B cell (primary cell): ENCODE results near the gene RAPGEF1. TPM values are rescaled to one million over a fixed set of nuclear protein-coding genes. Genes with fewer than 3 reads are reported as not detected.

ENCODE experiments used
- ATAC-seq: fragments of 200-7000 bp; cut with Tn5 transposase; one replicate; pipeline ENCODE4 v1.10.0; 2021; ENCODE audit warnings: low read depth, mild to moderate bottlenecking, moderate number of reproducible peaks, moderate library complexity
- CTCF ChIA-PET: fragments of 350-600 bp; sonication (Branson Sonifier 250); formaldehyde crosslinking; loops from one replicate; lab custom pipeline; 2021; ENCODE audit warnings: antibody characterized with exemption, inconsistent platforms; lab: Charles Lee
- POLR2A ChIA-PET: fragments of 350-600 bp; sonication (Branson Sonifier 250); formaldehyde crosslinking; loops from one replicate; lab custom pipeline; 2021; ENCODE audit warnings: antibody characterized with exemption; lab: Charles Lee
- DNase-seq: peaks from one replicate; pipeline ENCODE4 v3.0.0; 2013
- H2AFZ ChIP-seq: 2 replicates; pipeline ENCODE4 v1.6.1; 2012; ENCODE audit warnings: mild to moderate bottlenecking, low read depth, low read length; ENCODE audit not compliant: insufficient read depth, poor library complexity, severe bottlenecking
- H3K27ac ChIP-seq, 2 donors: 1 replicate in 1 of 2; 2 replicates in 1 of 2; pipeline ENCODE4 v1.5.1; 2012 to 2013; ENCODE audit warnings: low read length in 2 of 2, mild to moderate bottlenecking in 2 of 2, moderate library complexity in 1 of 2
- H3K27me3 ChIP-seq, 4 experiments: fragments of 200-600 bp in 1 of 4; sonication (generic) in 1 of 4; replicated peaks in 1 of 4; 1 replicate in 2 of 4; 2 replicates in 2 of 4; pipeline versions ENCODE4 v1.6.1 to v1.7.0; 2013 to 2016; ENCODE audit warnings: low read length in 3 of 4, mild to moderate bottlenecking in 2 of 4, mixed read lengths in 1 of 4, moderate library complexity in 1 of 4; ENCODE audit not compliant: insufficient read depth in 4 of 4, control insufficient read depth in 3 of 4; ENCODE audit errors: control extremely low read depth in 1 of 4
- H3K36me3 ChIP-seq, 2 experiments: replicated peaks in 1 of 2; 1 replicate in 1 of 2; 2 replicates in 1 of 2; pipeline versions ENCODE4 v1.6.1 to v1.7.1; 2013; ENCODE audit warnings: low read length in 1 of 2; ENCODE audit not compliant: insufficient read depth in 2 of 2, control insufficient read depth in 1 of 2; ENCODE audit errors: control extremely low read depth in 1 of 2, extremely low read depth in 1 of 2
- H3K4me1 ChIP-seq, 2 donors: fragments of 200-600 bp in 1 of 2; sonication (generic) in 1 of 2; 1 replicate in 1 of 2; 2 replicates in 1 of 2; pipeline versions ENCODE4 v1.5.1 to v1.6.1; 2013 to 2017; ENCODE audit warnings: low read length in 2 of 2; ENCODE audit not compliant: control insufficient read depth in 2 of 2, insufficient read depth in 2 of 2
- H3K4me2 ChIP-seq: replicated peaks from 2 replicates; pipeline ENCODE3; 2012; ENCODE audit warnings: mild to moderate bottlenecking, low read depth, low read length; ENCODE audit not compliant: poor library complexity, severe bottlenecking
- H3K4me3 ChIP-seq, 5 experiments: fragments of 200-600 bp in 1 of 5; sonication (generic) in 1 of 5; 1 replicate in 3 of 5; 2 replicates in 2 of 5; pipeline versions ENCODE4 v1.5.1 to v1.7.0; 2011 to 2016; ENCODE audit warnings: low read length in 4 of 5, mild to moderate bottlenecking in 4 of 5, low read depth in 2 of 5, control low read depth in 1 of 5, moderate library complexity in 1 of 5; ENCODE audit not compliant: insufficient read depth in 1 of 5; ENCODE audit errors: control extremely low read depth in 1 of 5, extremely low read depth in 1 of 5
- H3K79me2 ChIP-seq: fragments of 200-600 bp; sonication (generic); one replicate; pipeline ENCODE4 v1.6.0; 2016; ENCODE audit warnings: low read length; ENCODE audit not compliant: control insufficient read depth, insufficient read depth
- H3K9ac ChIP-seq: fragments of 200-600 bp; sonication (generic); 2 replicates; pipeline ENCODE4 v1.6.1; 2017; ENCODE audit warnings: mild to moderate bottlenecking, low read length, moderate library complexity
- H3K9me3 ChIP-seq, 3 donors: one replicate each; pipeline versions ENCODE4 v1.6.1 to v1.7.1; 2013; ENCODE audit warnings: low read length in 2 of 3; ENCODE audit not compliant: control insufficient read depth in 2 of 3, insufficient read depth in 1 of 3; ENCODE audit errors: control extremely low read depth in 1 of 3
- H4K20me1 ChIP-seq: 2 replicates; pipeline ENCODE4 v1.6.0; 2012; ENCODE audit warnings: mild to moderate bottlenecking, low read length; ENCODE audit not compliant: insufficient read depth, control insufficient read depth, poor library complexity, severe bottlenecking
- H3K27ac Mint-ChIP-seq: one replicate; pipeline ENCODE4 v1.8.0; 2021; ENCODE audit warnings: mixed read lengths
- H3K27me3 Mint-ChIP-seq: one replicate; pipeline ENCODE4 v1.8.0; 2021; ENCODE audit warnings: mixed read lengths
- H3K4me1 Mint-ChIP-seq: one replicate; pipeline ENCODE4 v1.8.0; 2021; ENCODE audit warnings: mixed read lengths
- H3K4me3 Mint-ChIP-seq: one replicate; pipeline ENCODE4 v1.8.0; 2021; ENCODE audit warnings: mixed read lengths
- H3K9me3 Mint-ChIP-seq: one replicate; pipeline ENCODE4 v1.8.0; 2022; ENCODE audit warnings: mixed read lengths; ENCODE audit not compliant: insufficient read depth
- EZH2 ChIP-seq: IDR thresholded peaks from 2 replicates; pipeline ENCODE4 v1.6.1; 2012; ENCODE audit warnings: borderline replicate concordance, low read depth, mild to moderate bottlenecking, moderate library complexity, low read length; ENCODE audit not compliant: insufficient read depth, poor library complexity, severe bottlenecking
- WGBS: methylation state at CpG from one replicate; pipeline ENCODE4 v1.1.5; 2013; ENCODE audit warnings: missing lambda C conversion rate; ENCODE audit not compliant: insufficient coverage; 5-methylcytosine and 5-hydroxymethylcytosine counted together
- intact Hi-C: fragments of 100-400 bp; cut with micrococcal nuclease; formaldehyde crosslinking; loops from one replicate; pipeline ENCODE4 v1.10.0; 2022
- polyA plus RNA-seq: library from polyadenylated mRNA; depleted of rRNA; stranded (reverse); fragments of >200 nt; gene quantifications from 2 replicates; pipeline ENCODE4 v1.2.3, GENCODE V29; 2012
- total RNA-seq, 2 donors: library from RNA; stranded (reverse); fragments of 120-200 nt in 1 of 2; gene quantifications; 1 replicate in 1 of 2; 2 replicates in 1 of 2; pipeline versions ENCODE4 v1.2.3 to v1.2.4, GENCODE V29; 2013 to 2022
- TF ChIP-seq, protein P1 (sequence below): fragments of 200-600 bp; IDR thresholded peaks from one replicate; pipeline ENCODE4 v1.8.0; 2022; ENCODE audit warnings: antibody characterized with exemption, mild to moderate bottlenecking

Gene RAPGEF1
- total and polyA plus RNA-seq, 2 donors (not counting 1 experiment from before 2014, with no cell fraction given), result 134 to 447 TPM

- peaks cover 15% of the 10 kb centered on the region for H3K27me3 Mint-ChIP-seq
- intact Hi-C loops, result loop anchor here (10.0 kb wide), 1 partner anchor 400 kb away; the partner anchor contains the start of gene NTNG2
- CTCF ChIA-PET, result interaction anchor here (0.6 to 2.5 kb wide), 8 partner anchors 20 to 504 kb away, joined by 3 to 13 read pairs (median 4); no protein-coding TSS in a partner anchor
These were observed 24.7 kb upstream of the RAPGEF1 start for GRCh38 chr9:131764568-131764967.

GRCh38 chr9:131762356-131762932 lies 22.6 kb upstream of the RAPGEF1 start:
- POLR2A ChIA-PET, result no interaction called here
- Mint-ChIP-seq H3K4me1 (peaks cover 3% of the 10 kb centered on the region), H3K4me3 (no peak overlapping the region), H3K27me3 (peaks cover 11% of the 10 kb centered on the region), H3K27ac (no peak overlapping the region), H3K9me3 (no peaks in the 10 kb centered on the region)
- H3K79me2 ChIP-seq, result no peaks in the 10 kb centered on the region
- TF ChIP-seq, protein P1, sequence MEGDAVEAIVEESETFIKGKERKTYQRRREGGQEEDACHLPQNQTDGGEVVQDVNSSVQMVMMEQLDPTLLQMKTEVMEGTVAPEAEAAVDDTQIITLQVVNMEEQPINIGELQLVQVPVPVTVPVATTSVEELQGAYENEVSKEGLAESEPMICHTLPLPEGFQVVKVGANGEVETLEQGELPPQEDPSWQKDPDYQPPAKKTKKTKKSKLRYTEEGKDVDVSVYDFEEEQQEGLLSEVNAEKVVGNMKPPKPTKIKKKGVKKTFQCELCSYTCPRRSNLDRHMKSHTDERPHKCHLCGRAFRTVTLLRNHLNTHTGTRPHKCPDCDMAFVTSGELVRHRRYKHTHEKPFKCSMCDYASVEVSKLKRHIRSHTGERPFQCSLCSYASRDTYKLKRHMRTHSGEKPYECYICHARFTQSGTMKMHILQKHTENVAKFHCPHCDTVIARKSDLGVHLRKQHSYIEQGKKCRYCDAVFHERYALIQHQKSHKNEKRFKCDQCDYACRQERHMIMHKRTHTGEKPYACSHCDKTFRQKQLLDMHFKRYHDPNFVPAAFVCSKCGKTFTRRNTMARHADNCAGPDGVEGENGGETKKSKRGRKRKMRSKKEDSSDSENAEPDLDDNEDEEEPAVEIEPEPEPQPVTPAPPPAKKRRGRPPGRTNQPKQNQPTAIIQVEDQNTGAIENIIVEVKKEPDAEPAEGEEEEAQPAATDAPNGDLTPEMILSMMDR, result peak; percentile 97
- no peak for TF ChIP-seq EZH2
- H3K4me1 ChIP-seq, result peaks cover 6 to 8% of the 10 kb centered on the region in 2 donors
- ATAC-seq, result peak; percentile 99
- no peak overlapping the region for H3K4me3 ChIP-seq
- no peak overlapping the region for H3K9ac ChIP-seq
- peak; percentile 82 for DNase-seq
- H4K20me1 ChIP-seq, result no peaks in the 10 kb centered on the region
- intact Hi-C loops, result loop anchor here (1.0 to 10.0 kb wide), 2 partner anchors 402 to 506 kb away; partner anchors contain the start of gene NTNG2
- CTCF ChIA-PET, result interaction anchor here (0.6 to 8.1 kb wide), 18 partner anchors 9 to 506 kb away, joined by 3 to 44 read pairs (median 4); no protein-coding TSS in a partner anchor
- peaks cover 0 to 15% (median 3%) of the 10 kb centered on the region in 4 experiments for H3K27me3 ChIP-seq
- H2AFZ ChIP-seq, result peak overlapping the region; percentile 66
- no peaks in the 10 kb centered on the region for H3K9me3 ChIP-seq
- H3K4me2 ChIP-seq, result peak overlapping the region; percentile 56
- WGBS, result 19% methylated on average over 38 of the region's 38 CpGs
- H3K36me3 ChIP-seq, result no peaks in the 10 kb centered on the region
- H3K27ac ChIP-seq, result no peak overlapping the region

More at GRCh38 chr9:131764568-131764967, 24.7 kb upstream of the RAPGEF1 start:
- H3K27ac ChIP-seq, result no peak overlapping the region
- Mint-ChIP-seq H3K27ac (no peak overlapping the region), H3K4me1 (no peaks in the 10 kb centered on the region), H3K9me3 (no peaks in the 10 kb centered on the region), H3K4me3 (no peak overlapping the region)
- ATAC-seq (no peak), DNase-seq (no peak)
- H2AFZ ChIP-seq, result no peak overlapping the region
- H3K4me3 ChIP-seq, result no peak overlapping the region
- WGBS, result no CpG with 5 or more reads among the region's 2 CpGs
- H3K9ac ChIP-seq, result no peak overlapping the region
- H3K36me3 ChIP-seq, result no peaks in the 10 kb centered on the region
- H3K4me2 ChIP-seq, result no peak overlapping the region
- TF ChIP-seq, protein P1, result no peak
- TF ChIP-seq EZH2, result no peak
- peaks cover 6 to 8% of the 10 kb centered on the region in 2 donors for H3K4me1 ChIP-seq
- H4K20me1 ChIP-seq, result no peaks in the 10 kb centered on the region
- H3K79me2 ChIP-seq, result no peaks in the 10 kb centered on the region
- POLR2A ChIA-PET, result no interaction called here
- peaks cover 0 to 15% (median 3%) of the 10 kb centered on the region in 4 experiments for H3K27me3 ChIP-seq
- no peaks in the 10 kb centered on the region for H3K9me3 ChIP-seq
